GM21825 (cell line): ENCODE data around the gene GNB5.
"Not testable (repeated sequence)": the region's sequence is repeated elsewhere in the genome, so short reads cannot be mapped to it uniquely, and the experiment has no call there.

Experiments
- ATAC-seq: cut with Tn5 transposase; IDR thresholded peaks from one replicate; pipeline ENCODE4 v1.9.1; 2021; ENCODE audit warnings: mild to moderate bottlenecking, moderate library complexity; ENCODE audit not compliant: unreplicated experiment

GNB5 gene

GRCh38 chr15:52191207-52191606 is at the start of gene GNB5:
GNB5 (minus strand) TSS chr15:52191392; CDS start chr15:52184676, 6,716 bp downstream.
- no peak for ATAC-seq

GRCh38 chr15:52240166-52240565 is 49.0 kb upstream of the GNB5 start:
- no peak for ATAC-seq

GRCh38 chr15:52238989-52239525 is 47.9 kb upstream of the GNB5 start:
- not testable (repeated sequence) for ATAC-seq

- no peak for ATAC-seq
Observed at GRCh38 chr15:52238149-52238548, 47.0 kb upstream of the GNB5 start.

- ATAC-seq = no peak
Observed at GRCh38 chr15:52236013-52236412, 44.8 kb upstream of the GNB5 start.

GRCh38 chr15:52234596-52235541 is 43.7 kb upstream of the GNB5 start:
- peak; percentile 39 for ATAC-seq

- no peak for ATAC-seq
Observed at GRCh38 chr15:52233405-52233804, 42.2 kb upstream of the GNB5 start.

GRCh38 chr15:52232327-52232726 is 41.1 kb upstream of the GNB5 start:
- ATAC-seq = peak; percentile 60

- ATAC-seq = no peak
Observed at GRCh38 chr15:52230073-52230472, 38.9 kb upstream of the GNB5 start.

GRCh38 chr15:52228921-52229320 is 37.7 kb upstream of the GNB5 start:
- no peak for ATAC-seq

GRCh38 chr15:52227456-52227855 is 36.3 kb upstream of the GNB5 start:
- peak; percentile 56 for ATAC-seq

GRCh38 chr15:52225230-52225629 is 34.0 kb upstream of the GNB5 start:
- no peak for ATAC-seq

GRCh38 chr15:52224211-52224610 is 33.0 kb upstream of the GNB5 start:
- ATAC-seq = no peak

GRCh38 chr15:52221730-52222129 is 30.5 kb upstream of the GNB5 start:
- ATAC-seq = no peak

GRCh38 chr15:52220937-52221660 is 29.9 kb upstream of the GNB5 start:
- ATAC-seq = no peak

- ATAC-seq = no peak
Observed at GRCh38 chr15:52220251-52220650, 29.1 kb upstream of the GNB5 start.

GRCh38 chr15:52218816-52219215 is 27.6 kb upstream of the GNB5 start:
- no peak for ATAC-seq

GRCh38 chr15:52218371-52218770 is 27.2 kb upstream of the GNB5 start:
- no peak for ATAC-seq

GRCh38 chr15:52217186-52217585 is 26.0 kb upstream of the GNB5 start:
- ATAC-seq = no peak

- ATAC-seq = no peak
Observed at GRCh38 chr15:52214553-52214952, 23.4 kb upstream of the GNB5 start.

GRCh38 chr15:52213206-52213605 is 22.0 kb upstream of the GNB5 start:
- ATAC-seq = no peak
